Neural cell (in vitro differentiated cells): ENCODE data around the gene OR51L1. TPM values are rescaled to one million over a fixed set of nuclear protein-coding genes. Genes with fewer than 3 reads are reported as not detected.

Experiments used
- H2AFZ ChIP-seq: fragments of 200-600, 300-800 bp; sonication (generic), shearing (Covaris generic); 2 replicates; pipeline ENCODE4 v1.6.0; 2014; ENCODE audit warnings: low read depth, mild to moderate bottlenecking, antibody characterized with exemption, low read length, moderate library complexity
- H3F3A ChIP-seq: fragments of 200-600 bp; shearing (Covaris generic); 2 replicates; pipeline ENCODE4 v1.6.1; 2016; ENCODE audit warnings: mild to moderate bottlenecking, moderate library complexity, mixed read lengths, antibody characterized with exemption, low read length; ENCODE audit not compliant: insufficient read depth, poor library complexity, severe bottlenecking
- H3K27ac ChIP-seq: fragments of 200-600, 300-800 bp; sonication (generic), shearing (Covaris generic); 2 replicates; pipeline ENCODE4 v1.5.1; 2014; ENCODE audit warnings: mild to moderate bottlenecking, low read length, moderate library complexity
- H3K27me3 ChIP-seq: fragments of 300-800, 200-600 bp; sonication (generic), shearing (Covaris generic); 2 replicates; pipeline ENCODE4 v1.6.0; 2014; ENCODE audit warnings: mild to moderate bottlenecking, low read depth, low read length, moderate library complexity; ENCODE audit not compliant: insufficient read depth
- H3K36me3 ChIP-seq: fragments of 300-800, 200-600 bp; sonication (generic), shearing (Covaris generic); 2 replicates; pipeline ENCODE4 v1.5.1; 2014; ENCODE audit warnings: mild to moderate bottlenecking, antibody characterized with exemption, low read length, moderate library complexity; ENCODE audit not compliant: insufficient read depth
- H3K4me2 ChIP-seq: fragments of 300-800, 200-600 bp; sonication (generic), shearing (Covaris generic); 2 replicates; pipeline ENCODE4 v1.6.0; 2014; ENCODE audit warnings: mild to moderate bottlenecking, low read length
- H3K4me3 ChIP-seq: fragments of 300-800, 200-600 bp; sonication (generic), shearing (Covaris generic); 2 replicates; pipeline ENCODE4 v1.5.1; 2014; ENCODE audit warnings: mild to moderate bottlenecking, low read length, moderate library complexity
- H3K79me2 ChIP-seq: fragments of 200-600 bp; shearing (Covaris generic); replicated peaks from 2 replicates; pipeline ENCODE4 v1.6.0; 2014; ENCODE audit warnings: mild to moderate bottlenecking, low read length, moderate library complexity; ENCODE audit not compliant: insufficient read depth
- H3K9ac ChIP-seq: fragments of 300-800, 200-600 bp; sonication (generic), shearing (Covaris generic); 2 replicates; pipeline ENCODE4 v1.6.1; 2016; ENCODE audit warnings: mild to moderate bottlenecking, low read length, mixed read lengths
- H3K9me2 ChIP-seq: fragments of 200-600 bp; shearing (Covaris generic); 2 replicates; pipeline ENCODE4 v1.6.1; 2016; ENCODE audit warnings: mild to moderate bottlenecking, low read length, mixed read lengths; ENCODE audit not compliant: insufficient read depth
- H3K9me3 ChIP-seq: fragments of 200-600, 300-800 bp; sonication (generic), shearing (Covaris generic); 2 replicates; pipeline ENCODE4 v1.6.1; 2016; ENCODE audit warnings: mild to moderate bottlenecking, mixed run types, low read length, moderate library complexity, mixed read lengths
- H4K20me1 ChIP-seq: fragments of 200-600 bp; shearing (Covaris generic); 2 replicates; pipeline ENCODE4 v1.6.1; 2016; ENCODE audit warnings: mild to moderate bottlenecking, mixed run types; ENCODE audit not compliant: insufficient read depth
- CTCF ChIP-seq: fragments of 450-650 bp; IDR thresholded peaks from 2 replicates; pipeline ENCODE4 v1.5.1; 2014; ENCODE audit warnings: antibody characterized with exemption, mild to moderate bottlenecking, moderate library complexity; ENCODE audit not compliant: poor library complexity, severe bottlenecking
- EP300 ChIP-seq: fragments of 450-650 bp; conservative IDR thresholded peaks from 2 replicates; pipeline ENCODE4 v1.6.1; 2014; ENCODE audit warnings: antibody characterized with exemption, mild to moderate bottlenecking, moderate library complexity; ENCODE audit not compliant: poor library complexity, severe bottlenecking
- EZH2 ChIP-seq: fragments of 200-600, 300-800 bp; shearing (Covaris generic), sonication (generic); IDR thresholded peaks from 2 replicates; pipeline ENCODE4 v1.6.1; 2014; ENCODE audit warnings: antibody characterized with exemption, low read length, borderline replicate concordance, mild to moderate bottlenecking; ENCODE audit not compliant: insufficient read depth, poor library complexity, severe bottlenecking
- MXI1 ChIP-seq: fragments of 450-650 bp; conservative IDR thresholded peaks from 2 replicates; pipeline ENCODE4 v1.6.1; 2014; ENCODE audit warnings: antibody characterized with exemption, mild to moderate bottlenecking; ENCODE audit not compliant: poor library complexity, severe bottlenecking
- POLR2AphosphoS5 ChIP-seq: IDR thresholded peaks from 2 replicates; pipeline ENCODE4 v1.6.1; 2012
- RAD21 ChIP-seq: fragments of 450-650 bp; conservative IDR thresholded peaks from 2 replicates; pipeline ENCODE4 v1.6.1; 2014; ENCODE audit warnings: antibody characterized with exemption, mild to moderate bottlenecking, moderate library complexity
- REST ChIP-seq: IDR thresholded peaks from 2 replicates; pipeline ENCODE4 v1.6.1; 2012; ENCODE audit warnings: borderline replicate concordance
- SMC3 ChIP-seq: fragments of 450-650 bp; conservative IDR thresholded peaks from 2 replicates; pipeline ENCODE4 v1.6.1; 2014; ENCODE audit warnings: antibody characterized with exemption, mild to moderate bottlenecking, moderate library complexity; ENCODE audit not compliant: poor library complexity
- TAF1 ChIP-seq: IDR thresholded peaks from 2 replicates; pipeline ENCODE4 v1.6.1; 2012; ENCODE audit warnings: low read depth
- polyA plus RNA-seq: library from polyadenylated mRNA; depleted of rRNA; stranded (reverse); fragments of >200 nt; gene quantifications from 2 replicates; pipeline ENCODE4 v1.2.3, GENCODE V29; 2014

Gene OR51L1
- polyA plus RNA-seq, 1 donor from 2014 or later, result not detected

DNA sequence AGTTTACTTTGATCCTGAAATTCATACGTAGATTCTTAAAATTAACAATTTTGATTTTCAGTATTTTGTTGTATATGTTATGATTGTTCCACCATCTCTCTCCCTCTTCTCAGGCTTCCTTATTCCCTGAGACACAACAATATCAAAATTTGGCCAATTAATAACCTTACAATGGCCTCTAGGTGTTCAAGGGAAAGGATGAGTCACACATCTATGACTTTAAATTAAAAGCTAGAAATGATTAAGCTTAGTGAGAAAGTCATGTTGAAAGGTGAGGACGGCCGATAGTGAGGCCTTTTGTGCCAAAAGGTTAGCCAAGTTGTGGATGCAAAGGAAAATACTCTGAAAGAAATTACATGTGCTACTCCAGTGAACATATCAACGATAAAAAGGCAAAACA is 46.2 kb downstream of the OR51L1 start:
- Histone ChIP-seq H3K27ac (no peak overlapping the region), H3K4me3 (no peak overlapping the region), H3K36me3 (no peaks in the 10 kb centered on the region), H3K9me3 (no peaks in the 10 kb centered on the region), H3K9ac (no peak overlapping the region), H3K27me3 (no peaks in the 10 kb centered on the region), H3K4me2 (no peak overlapping the region), H4K20me1 (no peaks in the 10 kb centered on the region), H3K9me2 (no peaks in the 10 kb centered on the region), H2AFZ (no peak overlapping the region), H3F3A (no peaks in the 10 kb centered on the region), H3K79me2 (no peaks in the 10 kb centered on the region)
- TF ChIP-seq EP300 (no peak), TAF1 (no peak), MXI1 (no peak), EZH2 (no peak), REST (no peak), POLR2AphosphoS5 (no peak), RAD21 (no peak), SMC3 (no peak), CTCF (no peak)

DNA sequence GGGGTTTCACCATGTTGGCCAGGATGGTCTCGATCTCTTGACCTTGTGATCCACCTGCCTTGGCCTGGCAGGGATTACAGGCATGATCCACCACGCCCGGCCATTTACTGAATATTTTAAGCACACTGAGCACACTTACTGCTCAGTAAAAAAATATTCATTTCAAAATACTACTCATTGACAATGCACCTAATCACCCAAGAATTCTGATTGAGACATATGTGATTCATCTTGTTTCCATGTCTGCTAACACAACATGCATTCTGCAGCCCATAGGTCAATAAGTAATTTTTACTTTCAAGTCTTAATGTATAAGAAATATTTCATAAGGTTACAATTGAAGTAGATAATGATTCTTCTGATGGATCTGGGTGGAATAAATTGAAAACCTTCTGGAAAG is 47.4 kb downstream of the OR51L1 start:
- no peaks in the 10 kb centered on the region for H3K79me2 ChIP-seq
- no peak overlapping the region for H3K27ac ChIP-seq
- H3K4me3 ChIP-seq, result no peak overlapping the region
- no peaks in the 10 kb centered on the region for H3K9me3 ChIP-seq
- no peaks in the 10 kb centered on the region for H3K36me3 ChIP-seq
- no peak for TF ChIP-seq EP300
- no peak for TF ChIP-seq MXI1
- TF ChIP-seq CTCF, result no peak
- no peak for TF ChIP-seq REST
- TF ChIP-seq TAF1, result no peak
- no peaks in the 10 kb centered on the region for H3K9me2 ChIP-seq
- no peak overlapping the region for H2AFZ ChIP-seq
- H3K9ac ChIP-seq, result no peak overlapping the region
- no peaks in the 10 kb centered on the region for H4K20me1 ChIP-seq
- H3F3A ChIP-seq, result no peaks in the 10 kb centered on the region
- H3K4me2 ChIP-seq, result no peak overlapping the region
- H3K27me3 ChIP-seq, result no peaks in the 10 kb centered on the region
